ENCODE measurements around the gene SAP30BP. TPM values are rescaled to one million over a fixed set of nuclear protein-coding genes. Genes with fewer than 3 reads are reported as not detected.
"Not testable (repeated sequence)": the region's sequence is repeated elsewhere in the genome, so short reads cannot be mapped to it uniquely, and the experiment has no call there.

The SAP30BP gene
- total and polyA plus RNA-seq, 2 experiments from 2014 or later: 44.9 to 97.9 TPM

GRCh38 chr17:75637551-75637950, 29.6 kb upstream of the SAP30BP start:
- H3K4me3 ChIP-seq: no peak overlapping the region
- H2AFZ ChIP-seq: no peak overlapping the region
- Mint-ChIP-seq H3K4me1 (peaks cover 25% of the 10 kb centered on the region), H3K36me3 (ENCODE audit: low read depth) (no peaks in the 10 kb centered on the region), H3K4me3 (no peak overlapping the region), H3K9me3 (no peaks in the 10 kb centered on the region), H3K27me3 (ENCODE audit: insufficient read depth, low read depth, poor library complexity) (peaks cover 21% of the 10 kb centered on the region), H3K27ac (peak overlapping the region; percentile 52; the same call in 1 of the 2 replicates)
- no peaks in the 10 kb centered on the region for H3K79me2 ChIP-seq (replicated peaks; ENCODE audit: insufficient read depth)
- TF ChIP-seq ZNF331 (CRISPR knock-in tag; IDR thresholded peaks at IDR 0.05; ENCODE audit: low read depth) (no peak), STAT1 (IDR thresholded peaks at IDR 0.05; ENCODE audit: unreplicated experiment) (no peak), NANOG (IDR thresholded peaks at IDR 0.05; ENCODE audit: borderline replicate concordance) (no peak)
- no peaks in the 10 kb centered on the region; the same call in 1 of the 2 replicates for H4K20me1 ChIP-seq (replicated peaks; ENCODE audit: insufficient read depth)
- DNase-seq (ENCODE audit: low spot score) (no peak), ATAC-seq (no peak)
- no peaks in the 10 kb centered on the region for H3K9me2 ChIP-seq (ENCODE audit: insufficient read depth)
- H3K4me2 ChIP-seq: no peak overlapping the region
- no peak overlapping the region for H3K27ac ChIP-seq (ENCODE audit: low read depth)
- no peaks in the 10 kb centered on the region for H3K27me3 ChIP-seq (ENCODE audit: insufficient read depth)
- peaks cover 12% of the 10 kb centered on the region for H3K4me1 ChIP-seq (ENCODE audit: insufficient read depth)
- no peaks in the 10 kb centered on the region for H3K36me3 ChIP-seq (ENCODE audit: insufficient read depth)
- no peaks in the 10 kb centered on the region for H3F3A ChIP-seq (replicated peaks; ENCODE audit: low read depth)

- H3K27ac Mint-ChIP-seq; DNase-seq (ENCODE audit: low spot score); H2AFZ ChIP-seq; H3K9me2 ChIP-seq (ENCODE audit: insufficient read depth); H3K79me2 ChIP-seq (replicated peaks; ENCODE audit: insufficient read depth); ATAC-seq; H3K36me3 ChIP-seq (ENCODE audit: insufficient read depth); H3K4me3 ChIP-seq; H3K9me3 Mint-ChIP-seq; H3K27me3 ChIP-seq (ENCODE audit: insufficient read depth); H3K36me3 Mint-ChIP-seq (ENCODE audit: low read depth); H3F3A ChIP-seq (replicated peaks; ENCODE audit: low read depth); H3K4me2 ChIP-seq; H3K4me3 Mint-ChIP-seq; H3K27ac ChIP-seq (ENCODE audit: low read depth); H4K20me1 ChIP-seq (replicated peaks; ENCODE audit: insufficient read depth): not testable (repeated sequence)
- H3K4me1 ChIP-seq (ENCODE audit: insufficient read depth): peaks cover 15% of the 10 kb centered on the region
- peaks cover 26% of the 10 kb centered on the region for H3K4me1 Mint-ChIP-seq
- H3K27me3 Mint-ChIP-seq (ENCODE audit: insufficient read depth, low read depth, poor library complexity): peaks cover 21% of the 10 kb centered on the region
Observed at GRCh38 chr17:75638039-75638438, 29.1 kb upstream of the SAP30BP start.

GRCh38 chr17:75638893-75639292, 28.2 kb upstream of the SAP30BP start:
- DNase-seq (ENCODE audit: low spot score) (no peak), ATAC-seq (no peak)
- Mint-ChIP-seq H3K36me3 (ENCODE audit: low read depth) (no peaks in the 10 kb centered on the region), H3K27ac (no peak overlapping the region), H3K4me3 (no peak overlapping the region), H3K27me3 (ENCODE audit: insufficient read depth, low read depth, poor library complexity) (peaks cover 20% of the 10 kb centered on the region), H3K4me1 (peaks cover 25% of the 10 kb centered on the region), H3K9me3 (no peaks in the 10 kb centered on the region)
- no peaks in the 10 kb centered on the region for H3F3A ChIP-seq (replicated peaks; ENCODE audit: low read depth)
- H4K20me1 ChIP-seq (replicated peaks; ENCODE audit: insufficient read depth): no peaks in the 10 kb centered on the region; the same call in 1 of the 2 replicates
- H3K9me2 ChIP-seq (ENCODE audit: insufficient read depth): 0 out of 2 replicates have a peak, but pooled peaks cover 3% of the 10 kb centered on the region
- H2AFZ ChIP-seq: no peak overlapping the region
- H3K27me3 ChIP-seq (ENCODE audit: insufficient read depth): no peaks in the 10 kb centered on the region
- H3K27ac ChIP-seq (ENCODE audit: low read depth): no peak overlapping the region
- no peaks in the 10 kb centered on the region for H3K79me2 ChIP-seq (replicated peaks; ENCODE audit: insufficient read depth)
- H3K4me2 ChIP-seq: no peak overlapping the region
- H3K4me1 ChIP-seq (ENCODE audit: insufficient read depth): peaks cover 16% of the 10 kb centered on the region
- no peaks in the 10 kb centered on the region; the same call in 1 of the 2 replicates for H3K36me3 ChIP-seq (ENCODE audit: insufficient read depth)
- no peak overlapping the region for H3K4me3 ChIP-seq
- TF ChIP-seq STAT1 (IDR thresholded peaks at IDR 0.05; ENCODE audit: unreplicated experiment) (no peak), ZNF462 (CRISPR knock-in tag; IDR thresholded peaks at IDR 0.05) (no peak), ZNF331 (CRISPR knock-in tag; IDR thresholded peaks at IDR 0.05; ENCODE audit: low read depth) (no peak), REST (IDR thresholded peaks at IDR 0.05; ENCODE audit: unreplicated experiment) (no peak), JUNB (IDR thresholded peaks at IDR 0.05; ENCODE audit: unreplicated experiment) (no peak), EZH2 (IDR thresholded peaks at IDR 0.05; ENCODE audit: low read depth, unreplicated experiment) (no peak), NANOG (IDR thresholded peaks at IDR 0.05; ENCODE audit: borderline replicate concordance) (no peak)

Measured in GM23338 (cell line).